Stimulated activated CD4-positive, alpha-beta T cell treated with anti-CD3 and anti-CD28 coated beads, Interleukin-2, amount 100 ng/mL, for 48 hours (primary cell): ENCODE measurements around the gene KRTAP4-12.
"Not testable (repeated sequence)": the region's sequence is repeated elsewhere in the genome, so short reads cannot be mapped to it uniquely, and the experiment has no call there.

Experiments
- DNase-seq, 2 donors: peaks; one replicate each; pipeline ENCODE4 v3.0.0-alpha.2; 2020

Gene KRTAP4-12

GRCh38 chr17:41084100-41084856 lies 39.7 kb downstream of the KRTAP4-12 start, which contains the start of gene KRTAP4-7:
TSS of gene KRTAP4-7 (plus strand) at chr17:41084150. CDS start at chr17:41084207, 57 bp downstream.
- not testable (repeated sequence) for DNase-seq

DNA sequence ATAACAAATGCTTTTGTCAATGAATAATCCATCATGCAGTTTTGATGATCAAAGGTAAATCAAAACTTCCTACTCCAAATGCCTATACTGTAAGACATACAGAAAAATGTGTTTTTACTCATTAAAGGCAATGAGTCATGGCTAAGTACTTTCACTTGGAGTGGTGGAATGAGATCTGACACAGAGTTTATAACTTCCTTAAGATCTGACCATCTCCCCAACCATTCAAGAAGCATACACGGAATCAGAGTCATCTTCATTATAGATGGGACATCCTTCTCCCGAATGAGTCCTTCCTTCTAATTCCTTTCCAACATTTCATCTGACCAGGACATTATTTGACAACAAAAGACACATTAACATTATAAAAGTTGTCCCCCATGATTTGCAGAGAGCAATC lies 40.6 kb downstream of the KRTAP4-12 start:
- not testable (repeated sequence) for DNase-seq

DNA sequence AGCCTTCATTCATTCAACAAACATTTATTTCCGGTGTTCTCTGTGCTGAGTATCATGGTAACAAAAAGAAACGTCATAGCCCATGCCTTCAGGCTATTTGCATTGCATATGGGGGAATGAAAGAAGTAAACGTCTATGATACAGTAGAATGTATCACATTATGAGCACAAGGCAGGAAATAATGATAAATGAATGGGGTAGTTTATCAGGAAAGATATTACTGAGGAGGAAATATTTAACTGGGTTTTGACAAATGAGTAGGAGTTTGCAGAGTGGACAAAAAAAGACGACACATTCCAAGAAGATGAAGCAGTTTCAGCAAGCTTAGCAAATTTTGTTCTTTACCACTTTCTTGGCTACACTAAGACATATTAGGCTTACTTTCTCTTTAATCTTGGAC lies 41.4 kb downstream of the KRTAP4-12 start:
- DNase-seq, result no peak

- DNase-seq, result no peak
Measured at GRCh38 chr17:41076788-41077187, 47.2 kb downstream of the KRTAP4-12 start.

- no peak for DNase-seq
Measured at GRCh38 chr17:41073676-41074075, 50.3 kb downstream of the KRTAP4-12 start.
